Fibroblast of mammary gland (primary cell): ENCODE results near the gene HIGD2A.
A peak's percentile ranks its signal among the peaks of the same experiment; 100 is the strongest.
"Not testable (repeated sequence)": the region's sequence is repeated elsewhere in the genome, so short reads cannot be mapped to it uniquely, and the experiment has no call there.

Experiments used
- DNase-seq: peaks from one replicate; pipeline ENCODE4 v3.0.0-alpha.2; 2010; ENCODE audit warnings: low read depth
- H3K4me3 ChIP-seq: 2 replicates; pipeline ENCODE4 v1.5.1; 2011; ENCODE audit warnings: low read depth, mild to moderate bottlenecking, low read length, moderate library complexity; ENCODE audit not compliant: control insufficient read depth
- CTCF ChIP-seq: conservative IDR thresholded peaks from 2 replicates; pipeline ENCODE4 v1.5.1; 2011; ENCODE audit warnings: low read depth, low read length, inconsistent platforms; ENCODE audit not compliant: control insufficient read depth, insufficient read depth

Gene HIGD2A

GRCh38 chr5:176405656-176406435 lies 17.3 kb downstream of the HIGD2A start:
- no peak for DNase-seq
- H3K4me3 ChIP-seq, result no peak overlapping the region
- TF ChIP-seq CTCF, result no peak

GRCh38 chr5:176406436-176407052 lies 18.0 kb downstream of the HIGD2A start:
- TF ChIP-seq CTCF, result no peak
- DNase-seq, result no peak
- H3K4me3 ChIP-seq, result no peak overlapping the region

- no peak overlapping the region for H3K4me3 ChIP-seq
- no peak for TF ChIP-seq CTCF
- peak; percentile 25 for DNase-seq
Observed at GRCh38 chr5:176407456-176408251, 19.1 kb downstream of the HIGD2A start.

DNA sequence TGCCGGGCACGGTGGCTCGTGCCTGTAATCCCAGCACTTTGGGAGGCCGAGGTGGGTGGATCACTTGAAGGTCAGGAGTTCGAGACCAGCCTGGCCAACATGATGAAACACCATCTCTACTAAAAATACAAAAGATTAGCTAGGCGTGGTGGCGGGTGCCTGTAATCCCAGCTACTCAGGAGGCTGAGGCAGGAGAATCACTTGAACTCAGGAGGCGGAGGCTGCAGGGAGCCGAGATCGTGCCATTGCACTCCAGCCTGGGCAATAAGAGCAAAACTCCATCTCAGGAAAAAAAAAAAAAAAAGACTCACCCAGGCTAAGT lies 19.7 kb downstream of the HIGD2A start:
- not testable (repeated sequence) for DNase-seq, H3K4me3 ChIP-seq

GRCh38 chr5:176408590-176408989 lies 20.0 kb downstream of the HIGD2A start:
- no peak overlapping the region for H3K4me3 ChIP-seq
- DNase-seq, result no peak
- TF ChIP-seq CTCF, result no peak

GRCh38 chr5:176409765-176410164 lies 21.2 kb downstream of the HIGD2A start:
- no peak for DNase-seq
- no peak for TF ChIP-seq CTCF
- no peak overlapping the region for H3K4me3 ChIP-seq
